HepG2 (cell line): Measurements from ENCODE around the gene GPR26. TPM values are rescaled to one million over a fixed set of nuclear protein-coding genes. Genes with fewer than 3 reads are reported as not detected.

Experiments used
- ATAC-seq: fragments of 200-7000 bp; cut with Tn5 transposase; 3 replicates; pipeline ENCODE4 v1.9.1; 2020; ENCODE audit warnings: mild to moderate bottlenecking, moderate library complexity
- BruUV-seq: library from RNA; stranded (reverse); fragments of 400-500 nt; replicated peaks from 2 replicates; lab custom pipeline; 2021; lab: Mats Ljungman, UMichigan
- CTCF ChIA-PET: fragments of 300-600 bp; formaldehyde crosslinking; extraction: SDS; loops from one replicate; lab custom pipeline; 2021; ENCODE audit warnings: low total read pairs, inconsistent platforms, low intra/inter-chr PET ratio; lab: Yijun Ruan, JAX
- POLR2A ChIA-PET: fragments of 350-600 bp; sonication (Branson Sonifier 250); formaldehyde crosslinking; loops from one replicate; lab custom pipeline; 2020; ENCODE audit warnings: antibody characterized with exemption, inconsistent platforms; lab: Yijun Ruan, JAX
- DNase-seq: peaks from one replicate; pipeline ENCODE4 v3.0.0-alpha.2; 2015; ENCODE audit warnings: low spot score
- FAIRE-seq: peaks from 3 replicates; lab custom pipeline; 2011; peaks lifted over from hg19 to GRCh38; lab: Jason Lieb, UNC
- H2AFZ ChIP-seq: one replicate; pipeline ENCODE4 v1.6.1; 2011; ENCODE audit warnings: low read length, inconsistent platforms
- H3K27ac ChIP-seq: fragments of 300-600 bp; 3 replicates; pipeline ENCODE4 v1.8.0; 2011; ENCODE audit warnings: mixed run types, mild to moderate bottlenecking, mixed read lengths, low read length, inconsistent platforms; ENCODE audit not compliant: insufficient read depth; ENCODE audit errors: extremely low read length
- H3K27me3 ChIP-seq, 2 experiments: fragments of 200-600 bp in 1 of 2; 2 replicates in 1 of 2; 3 replicates in 1 of 2; pipeline versions ENCODE4 v1.6.0 to v1.8.0; 2011; ENCODE audit warnings: low read length in 2 of 2, mild to moderate bottlenecking in 2 of 2, moderate library complexity in 2 of 2, inconsistent platforms in 1 of 2; ENCODE audit not compliant: insufficient read depth in 2 of 2, control insufficient read depth in 1 of 2
- H3K36me3 ChIP-seq, 2 experiments: fragments of 200-600 bp in 1 of 2; replicated peaks in 1 of 2; 2 replicates in 1 of 2; 3 replicates in 1 of 2; pipeline versions ENCODE4 v1.5.1 to v1.8.0; 2011; ENCODE audit warnings: low read length in 2 of 2, inconsistent platforms in 1 of 2; ENCODE audit not compliant: insufficient read depth in 2 of 2, control insufficient read depth in 1 of 2
- H3K4me1 ChIP-seq: 2 replicates; pipeline ENCODE4 v1.5.1; 2012; ENCODE audit warnings: low read length, inconsistent platforms; ENCODE audit not compliant: insufficient read depth
- H3K4me2 ChIP-seq: 2 replicates; pipeline ENCODE4 v1.6.0; 2011; ENCODE audit warnings: low read depth, low read length, inconsistent platforms
- H3K4me3 ChIP-seq, 3 experiments: fragments of 200-600 bp in 1 of 3; sonication (generic), shearing (Covaris generic) in 1 of 3; replicated peaks in 1 of 3; 2 replicates each; pipeline ENCODE4 v1.5.1; 2011 to 2016; ENCODE audit warnings: low read length in 3 of 3, inconsistent platforms in 2 of 3, low read depth in 2 of 3, mild to moderate bottlenecking in 2 of 3, control low read depth in 1 of 3, mixed read lengths in 1 of 3; ENCODE audit not compliant: insufficient read depth in 1 of 3
- H3K79me2 ChIP-seq: one replicate; pipeline ENCODE4 v1.6.1; 2011; ENCODE audit warnings: low read length, inconsistent platforms; ENCODE audit not compliant: insufficient read depth
- H3K9ac ChIP-seq: 2 replicates; pipeline ENCODE4 v1.6.0; 2011; ENCODE audit warnings: mild to moderate bottlenecking, low read depth, low read length, inconsistent platforms; ENCODE audit not compliant: insufficient read depth
- H3K9me3 ChIP-seq: 2 replicates; pipeline ENCODE4 v1.5.1; 2012; ENCODE audit warnings: mild to moderate bottlenecking, low read length
- H4K20me1 ChIP-seq: 2 replicates; pipeline ENCODE4 v1.6.0; 2011; ENCODE audit warnings: inconsistent platforms, mild to moderate bottlenecking, low read length, moderate library complexity; ENCODE audit not compliant: insufficient read depth
- ADNP ChIP-seq: sonication (generic); formaldehyde crosslinking; IDR thresholded peaks from 2 replicates; pipeline ENCODE4 v1.4.0; 2020; ENCODE audit warnings: missing genetic modification reagents
- AFF4 ChIP-seq: sonication (generic); formaldehyde crosslinking; IDR thresholded peaks from 2 replicates; pipeline ENCODE4 v1.4.0; 2020; ENCODE audit warnings: missing genetic modification reagents
- FOXJ3 ChIP-seq: sonication (generic); formaldehyde crosslinking; IDR thresholded peaks from 2 replicates; pipeline ENCODE4 v1.4.0; 2020; ENCODE audit warnings: missing genetic modification reagents, mild to moderate bottlenecking, borderline replicate concordance
- NFE2L1 ChIP-seq: sonication (generic); formaldehyde crosslinking; IDR thresholded peaks from 2 replicates; pipeline ENCODE4 v1.4.0; 2020; ENCODE audit warnings: missing genetic modification reagents, mild to moderate bottlenecking, borderline replicate concordance
- NFRKB ChIP-seq: fragments of 450-650 bp; IDR thresholded peaks from 2 replicates; pipeline ENCODE4 v1.6.1; 2017
- XBP1 ChIP-seq: sonication (generic); formaldehyde crosslinking; IDR thresholded peaks from 2 replicates; pipeline ENCODE4 v1.5.0; 2020; ENCODE audit warnings: missing genetic modification reagents
- ZBTB33 ChIP-seq: sonication (generic); formaldehyde crosslinking; IDR thresholded peaks from 2 replicates; pipeline ENCODE4 v1.4.0; 2020; ENCODE audit warnings: missing genetic modification reagents
- ZFX ChIP-seq: sonication (generic); formaldehyde crosslinking; IDR thresholded peaks from 2 replicates; pipeline ENCODE4 v1.4.0; 2020; ENCODE audit warnings: mild to moderate bottlenecking, low read depth, missing genetic modification reagents, moderate library complexity
- ZNF326 ChIP-seq: sonication (generic); formaldehyde crosslinking; IDR thresholded peaks from 2 replicates; pipeline ENCODE4 v1.4.0; 2020; ENCODE audit warnings: missing genetic modification reagents, borderline replicate concordance
- WGBS: methylation state at CpG from one replicate; pipeline ENCODE4 v1.1.6; 2017; ENCODE audit warnings: low lambda C conversion rate; 5-methylcytosine and 5-hydroxymethylcytosine counted together
- in situ Hi-C: cut with HindIII; loops from 2 replicates; pipeline ENCODE4 v1.10.0; 2017; ENCODE audit warnings: low pct_unique_long_range_greater_than_20kb; ENCODE audit not compliant: extremely low pct_ligation_motif_present
- intact Hi-C: fragments of 100-400 bp; cut with micrococcal nuclease; formaldehyde crosslinking; loops from one replicate; pipeline ENCODE4 v1.10.0; 2022; ENCODE audit not compliant: unreplicated experiment
- polyA plus RNA-seq, 8 experiments: library from polyadenylated mRNA; depleted of rRNA in 3 of 8; stranded (reverse) in 7 of 8; unstranded in 1 of 8; fragments of >200 nt; fragmentation: Illumina TruSeq in 4 of 8; extraction: Trizol in 4 of 8; gene quantifications; 2 replicates each; pipeline versions ENCODE4 v1.2.1 to v1.2.3, GENCODE V29; 2011 to 2016; ENCODE audit warnings: low read depth in 4 of 8, missing spikeins in 1 of 8, mixed read lengths in 1 of 8; ENCODE audit not compliant: insufficient read depth in 1 of 8
- total RNA-seq, 5 experiments: library from RNA; depleted of rRNA; stranded (reverse); fragments of >200 nt; fragmentation: Illumina TruSeq; extraction: Trizol; gene quantifications; 2 replicates each; pipeline ENCODE4 v1.2.3, GENCODE V29; 2016; ENCODE audit warnings: low read depth in 1 of 5
- TF ChIP-seq, protein P1 (sequence below): sonication (generic); formaldehyde crosslinking; IDR thresholded peaks from 2 replicates; pipeline ENCODE4 v1.5.1; 2020; ENCODE audit warnings: mild to moderate bottlenecking, missing genetic modification reagents, borderline replicate concordance

The GPR26 gene
- total and polyA plus RNA-seq, 2 of the 13 experiments (the other 11 are each of a cell fraction or from before 2014, with no cell fraction given) = not detected

- CTCF ChIA-PET = no interaction called here
- Histone ChIP-seq H4K20me1 (no peaks in the 10 kb centered on the region), H3K9ac (no peak overlapping the region), H2AFZ (no peak overlapping the region), H3K4me3 (no peak overlapping the region), H3K27ac (no peak overlapping the region), H3K27me3 (peaks cover 0 to 3% of the 10 kb centered on the region in 2 experiments; a peak in 1 of 5 replicates), H3K4me1 (no peaks in the 10 kb centered on the region), H3K36me3 (no peaks in the 10 kb centered on the region), H3K79me2 (no peaks in the 10 kb centered on the region), H3K4me2 (no peak overlapping the region), H3K9me3 (no peaks in the 10 kb centered on the region)
- ATAC-seq = no peak
- in situ Hi-C loops (no loop called here), intact Hi-C loops (no loop called here)
- BruUV-seq = no TSS peak
- no peak for TF ChIP-seq ZBTB33
- FAIRE-seq = no peak
- WGBS = 28% methylated on average over 2 of the region's 2 CpGs
- POLR2A ChIA-PET = no interaction called here
- no peak for DNase-seq
Measured at GRCh38 chr10:123621916-123622315, 44.2 kb upstream of the GPR26 start.

- in situ Hi-C loops = no loop called here
- FAIRE-seq = no peak
Measured at GRCh38 chr10:123622381-123622780, 43.8 kb upstream of the GPR26 start.

More at GRCh38 chr10:123622381-123622780, 43.8 kb upstream of the GPR26 start:
- H3K27ac ChIP-seq = no peak overlapping the region
- POLR2A ChIA-PET = no interaction called here
- peaks cover 0 to 3% of the 10 kb centered on the region in 2 experiments; a peak in 1 of 5 replicates for H3K27me3 ChIP-seq
- no peak overlapping the region for H3K4me2 ChIP-seq
- CTCF ChIA-PET = no interaction called here
- ATAC-seq (no peak), DNase-seq (no peak)
- no peak overlapping the region for H2AFZ ChIP-seq
- TF ChIP-seq FOXJ3 (CRISPR knock-in tag) (no peak), AFF4 (CRISPR knock-in tag) (no peak), ADNP (CRISPR knock-in tag) (no peak), ZFX (no peak), XBP1 (CRISPR knock-in tag) (no peak), NFE2L1 (no peak), NFRKB (no peak), ZNF326 (CRISPR knock-in tag) (no peak)
- TF ChIP-seq, protein P1, sequence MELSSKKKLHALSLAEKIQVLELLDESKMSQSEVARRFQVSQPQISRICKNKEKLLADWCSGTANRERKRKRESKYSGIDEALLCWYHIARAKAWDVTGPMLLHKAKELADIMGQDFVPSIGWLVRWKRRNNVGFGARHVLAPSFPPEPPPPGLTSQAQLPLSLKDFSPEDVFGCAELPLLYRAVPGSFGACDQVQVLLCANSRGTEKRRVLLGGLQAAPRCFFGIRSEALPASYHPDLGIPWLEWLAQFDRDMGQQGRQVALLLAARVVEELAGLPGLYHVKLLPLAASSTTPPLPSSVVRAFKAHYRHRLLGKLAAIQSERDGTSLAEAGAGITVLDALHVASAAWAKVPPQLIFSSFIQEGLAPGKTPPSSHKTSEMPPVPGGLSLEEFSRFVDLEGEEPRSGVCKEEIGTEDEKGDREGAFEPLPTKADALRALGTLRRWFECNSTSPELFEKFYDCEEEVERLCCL (CRISPR knock-in tag) = no peak
- H3K4me1 ChIP-seq = no peaks in the 10 kb centered on the region
- no peaks in the 10 kb centered on the region for H4K20me1 ChIP-seq
- WGBS = 7% methylated on average over 3 of the region's 3 CpGs
- no peak overlapping the region for H3K9ac ChIP-seq
- no TSS peak for BruUV-seq
- H3K4me3 ChIP-seq = no peak overlapping the region
- intact Hi-C loops = no loop called here
- H3K79me2 ChIP-seq = no peaks in the 10 kb centered on the region
- H3K9me3 ChIP-seq = no peaks in the 10 kb centered on the region
- H3K36me3 ChIP-seq = no peaks in the 10 kb centered on the region
